HepG2 (cell line): Measurements from ENCODE around the gene RASL10A. TPM values are rescaled to one million over a fixed set of nuclear protein-coding genes. Genes with fewer than 3 reads are reported as not detected.

Experiments used
- FOXJ3 ChIP-seq: sonication (generic); formaldehyde crosslinking; IDR thresholded peaks from 2 replicates; pipeline ENCODE4 v1.4.0; 2020; ENCODE audit warnings: missing genetic modification reagents, mild to moderate bottlenecking, borderline replicate concordance
- HBP1 ChIP-seq: IDR thresholded peaks from 2 replicates; pipeline ENCODE4 v1.6.1; 2016; ENCODE audit warnings: low read depth, control low read depth
- KDM5B ChIP-seq: sonication (generic); formaldehyde crosslinking; IDR thresholded peaks from 2 replicates; pipeline ENCODE4 v1.4.0; 2020; ENCODE audit warnings: missing genetic modification reagents, mild to moderate bottlenecking, borderline replicate concordance
- PBX2 ChIP-seq: IDR thresholded peaks from 2 replicates; pipeline ENCODE4 v1.6.1; 2016; ENCODE audit warnings: control low read depth
- SOX13 ChIP-seq, 3 experiments: fragments of 450-650 bp in 1 of 3; sonication (generic) in 1 of 3; formaldehyde crosslinking in 1 of 3; IDR thresholded peaks in 2 of 3; conservative IDR thresholded peaks in 1 of 3; 2 replicates each; pipeline versions ENCODE4 v1.5.0 to v1.6.1; 2016 to 2020; ENCODE audit warnings: antibody characterized with exemption in 1 of 3, mild to moderate bottlenecking in 1 of 3, missing compliant biosample characterization in 1 of 3, missing genetic modification reagents in 1 of 3, moderate library complexity in 1 of 3
- ZBTB10 ChIP-seq: sonication (generic); formaldehyde crosslinking; IDR thresholded peaks from 2 replicates; pipeline ENCODE4 v1.4.0; 2020; ENCODE audit warnings: missing genetic modification reagents, borderline replicate concordance
- ZBTB39 ChIP-seq: sonication (generic); formaldehyde crosslinking; IDR thresholded peaks from 2 replicates; pipeline ENCODE4 v1.5.0; 2020; ENCODE audit warnings: missing genetic modification reagents
- ZBTB46 ChIP-seq: sonication (generic); formaldehyde crosslinking; IDR thresholded peaks from 2 replicates; pipeline ENCODE4 v1.4.0; 2020; ENCODE audit warnings: mild to moderate bottlenecking, missing genetic modification reagents, borderline replicate concordance
- ZNF18 ChIP-seq: sonication (generic); formaldehyde crosslinking; IDR thresholded peaks from 2 replicates; pipeline ENCODE4 v1.8.0; 2022; ENCODE audit warnings: mild to moderate bottlenecking, missing genetic modification reagents; ENCODE audit not compliant: insufficient replicate concordance
- ZNF20 ChIP-seq: sonication (generic); formaldehyde crosslinking; IDR thresholded peaks from 2 replicates; pipeline ENCODE4 v1.4.0; 2020; ENCODE audit warnings: mild to moderate bottlenecking, moderate library complexity, missing genetic modification reagents
- ZNF567 ChIP-seq: sonication (generic); formaldehyde crosslinking; IDR thresholded peaks from 2 replicates; pipeline ENCODE4 v1.8.1; 2023; ENCODE audit warnings: mild to moderate bottlenecking, missing genetic modification reagents, borderline replicate concordance
- ZNF704 ChIP-seq: sonication (generic); formaldehyde crosslinking; IDR thresholded peaks from 2 replicates; pipeline ENCODE4 v1.8.1; 2023; ENCODE audit warnings: mild to moderate bottlenecking, inconsistent platforms, moderate library complexity, missing genetic modification reagents, borderline replicate concordance
- ZNF839 ChIP-seq: sonication (generic); formaldehyde crosslinking; IDR thresholded peaks from 2 replicates; pipeline ENCODE4 v1.4.0; 2020; ENCODE audit warnings: missing genetic modification reagents, mild to moderate bottlenecking, borderline replicate concordance
- polyA plus RNA-seq, 8 experiments: library from polyadenylated mRNA; depleted of rRNA in 3 of 8; stranded (reverse) in 7 of 8; unstranded in 1 of 8; fragments of >200 nt; fragmentation: Illumina TruSeq in 4 of 8; extraction: Trizol in 4 of 8; gene quantifications; 2 replicates each; pipeline versions ENCODE4 v1.2.1 to v1.2.3, GENCODE V29; 2011 to 2016; ENCODE audit warnings: low read depth in 4 of 8, missing spikeins in 1 of 8, mixed read lengths in 1 of 8; ENCODE audit not compliant: insufficient read depth in 1 of 8
- total RNA-seq, 5 experiments: library from RNA; depleted of rRNA; stranded (reverse); fragments of >200 nt; fragmentation: Illumina TruSeq; extraction: Trizol; gene quantifications; 2 replicates each; pipeline ENCODE4 v1.2.3, GENCODE V29; 2016; ENCODE audit warnings: low read depth in 1 of 5

RASL10A gene
- total and polyA plus RNA-seq, 2 of the 13 experiments (the other 11 are each of a cell fraction or from before 2014, with no cell fraction given) = 0.05 to 0.22 TPM

- TF ChIP-seq ZBTB39 (no peak), ZNF18 (CRISPR knock-in tag) (peak; percentile 80), ZBTB10 (CRISPR knock-in tag) (no peak), SOX13 (IDR thresholded peaks at IDR 0.05) (no peak), SOX13 (CRISPR knock-in tag; conservative IDR thresholded peaks at IDR 0.05 in 1 of 2, IDR thresholded peaks at IDR 0.05 in 1 of 2) (no peak; a peak in 1 of 4 replicates), ZBTB46 (CRISPR knock-in tag) (no peak), ZNF567 (peak; percentile 41; the same call in 1 of the 2 replicates), FOXJ3 (CRISPR knock-in tag) (no peak), PBX2 (no peak), KDM5B (CRISPR knock-in tag) (peak; percentile 66; the same call in 1 of the 2 replicates), ZNF20 (CRISPR knock-in tag) (no peak), ZNF839 (CRISPR knock-in tag) (no peak), ZNF704 (CRISPR knock-in tag) (peak; percentile 34; the same call in 1 of the 2 replicates), HBP1 (CRISPR knock-in tag) (peak; percentile 27; the same call in 1 of the 2 replicates)
Measured at GRCh38 chr22:29267858-29268510, 47.5 kb downstream of the RASL10A start, which contains the start of the genes EWSR1 and RHBDD3 (continued).
